ENCODE data around the gene GTF3C4. TPM values are rescaled to one million over a fixed set of nuclear protein-coding genes. Genes with fewer than 3 reads are reported as not detected.

GTF3C4 gene
- total and polyA plus RNA-seq, 10 of the 15 experiments (the other 5 are each of a cell fraction or from before 2014, with no cell fraction given): 3.2 to 18.9 (median 8.2) TPM

GRCh38 chr9:132648283-132648682 lies 22.0 kb upstream of the GTF3C4 start:
- ATAC-seq: no peak
- FAIRE-seq: no peak

More at GRCh38 chr9:132648283-132648682, 22.0 kb upstream of the GTF3C4 start:
- Histone ChIP-seq H3K79me2 (ENCODE audit: control insufficient read depth, insufficient read depth, low read length) (no peaks in the 10 kb centered on the region), H3K4me2 (ENCODE audit: control insufficient read depth, insufficient read depth) (no peak overlapping the region), H3K27ac (ENCODE audit: control insufficient read depth, insufficient read depth) (no peak overlapping the region), H3K27me3 (replicated peaks in 1 of 2; ENCODE audit: control insufficient read depth in 2 of 2, insufficient read depth in 2 of 2, low read length in 1 of 2) (no peaks in the 10 kb centered on the region), H2AFZ (ENCODE audit: control insufficient read depth, low read depth, low read length) (no peak overlapping the region), H3K36me3 (ENCODE audit: control insufficient read depth in 2 of 2, insufficient read depth in 2 of 2, low read length in 1 of 2) (peaks cover 17 to 43% of the 10 kb centered on the region in 2 experiments), H3K4me1 (ENCODE audit: control insufficient read depth, insufficient read depth, low read length) (no peaks in the 10 kb centered on the region), H3K4me3 (no peak overlapping the region), H3K9me3 (replicated peaks; ENCODE audit: control insufficient read depth, insufficient read depth, low read length) (no peaks in the 10 kb centered on the region), H4K20me1 (ENCODE audit: control insufficient read depth, insufficient read depth) (no peaks in the 10 kb centered on the region), H3K9ac (ENCODE audit: control insufficient read depth, insufficient read depth, low read length) (no peak overlapping the region)
- no peak for DNase-seq (ENCODE audit: low read depth, low spot score)
- in situ Hi-C loops (cut with MboI): no loop called here
- no peak for TF ChIP-seq EP300 (IDR thresholded peaks at IDR 0.05; ENCODE audit: borderline replicate concordance in 1 of 2, control insufficient read depth in 1 of 2, low read depth in 2 of 2, low read length in 2 of 2)
- TF ChIP-seq STAT1 (conservative IDR thresholded peaks at IDR 0.05): no peak
- no peak for TF ChIP-seq ZSCAN29 (IDR thresholded peaks at IDR 0.05)
- no peak for TF ChIP-seq IRF4 (IDR thresholded peaks at IDR 0.05; ENCODE audit: low read depth, low read length)
- TF ChIP-seq FOS (IDR thresholded peaks at IDR 0.05; ENCODE audit: borderline replicate concordance, extremely low read depth, insufficient read length): no peak
- TF ChIP-seq HDAC2 (IDR thresholded peaks at IDR 0.05): no peak
- TF ChIP-seq JUNB (IDR thresholded peaks at IDR 0.05): no peak
- no peak for TF ChIP-seq JUND (IDR thresholded peaks at IDR 0.05; ENCODE audit: low read depth, low read length)
- TF ChIP-seq, protein P1, sequence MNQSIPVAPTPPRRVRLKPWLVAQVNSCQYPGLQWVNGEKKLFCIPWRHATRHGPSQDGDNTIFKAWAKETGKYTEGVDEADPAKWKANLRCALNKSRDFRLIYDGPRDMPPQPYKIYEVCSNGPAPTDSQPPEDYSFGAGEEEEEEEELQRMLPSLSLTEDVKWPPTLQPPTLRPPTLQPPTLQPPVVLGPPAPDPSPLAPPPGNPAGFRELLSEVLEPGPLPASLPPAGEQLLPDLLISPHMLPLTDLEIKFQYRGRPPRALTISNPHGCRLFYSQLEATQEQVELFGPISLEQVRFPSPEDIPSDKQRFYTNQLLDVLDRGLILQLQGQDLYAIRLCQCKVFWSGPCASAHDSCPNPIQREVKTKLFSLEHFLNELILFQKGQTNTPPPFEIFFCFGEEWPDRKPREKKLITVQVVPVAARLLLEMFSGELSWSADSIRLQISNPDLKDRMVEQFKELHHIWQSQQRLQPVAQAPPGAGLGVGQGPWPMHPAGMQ (IDR thresholded peaks at IDR 0.05; ENCODE audit: borderline replicate concordance): no peak
- no peak for TF ChIP-seq SRF (IDR thresholded peaks at IDR 0.05; ENCODE audit: low read depth in 2 of 2, low read length in 2 of 2)
- TF ChIP-seq MXI1 (IDR thresholded peaks at IDR 0.05; ENCODE audit: low read depth, low read length): no peak
- TF ChIP-seq NBN (IDR thresholded peaks at IDR 0.05): no peak
- TF ChIP-seq NR2F1 (conservative IDR thresholded peaks at IDR 0.05): no peak
- no peak for TF ChIP-seq MTA2 (IDR thresholded peaks at IDR 0.05; ENCODE audit: low read depth)
- no peak for TF ChIP-seq MEF2A (IDR thresholded peaks at IDR 0.05; ENCODE audit: insufficient read depth, low read depth, low read length)
- no peak for TF ChIP-seq CBX5 (IDR thresholded peaks at IDR 0.05; ENCODE audit: low read depth)
- TF ChIP-seq, protein P2, sequence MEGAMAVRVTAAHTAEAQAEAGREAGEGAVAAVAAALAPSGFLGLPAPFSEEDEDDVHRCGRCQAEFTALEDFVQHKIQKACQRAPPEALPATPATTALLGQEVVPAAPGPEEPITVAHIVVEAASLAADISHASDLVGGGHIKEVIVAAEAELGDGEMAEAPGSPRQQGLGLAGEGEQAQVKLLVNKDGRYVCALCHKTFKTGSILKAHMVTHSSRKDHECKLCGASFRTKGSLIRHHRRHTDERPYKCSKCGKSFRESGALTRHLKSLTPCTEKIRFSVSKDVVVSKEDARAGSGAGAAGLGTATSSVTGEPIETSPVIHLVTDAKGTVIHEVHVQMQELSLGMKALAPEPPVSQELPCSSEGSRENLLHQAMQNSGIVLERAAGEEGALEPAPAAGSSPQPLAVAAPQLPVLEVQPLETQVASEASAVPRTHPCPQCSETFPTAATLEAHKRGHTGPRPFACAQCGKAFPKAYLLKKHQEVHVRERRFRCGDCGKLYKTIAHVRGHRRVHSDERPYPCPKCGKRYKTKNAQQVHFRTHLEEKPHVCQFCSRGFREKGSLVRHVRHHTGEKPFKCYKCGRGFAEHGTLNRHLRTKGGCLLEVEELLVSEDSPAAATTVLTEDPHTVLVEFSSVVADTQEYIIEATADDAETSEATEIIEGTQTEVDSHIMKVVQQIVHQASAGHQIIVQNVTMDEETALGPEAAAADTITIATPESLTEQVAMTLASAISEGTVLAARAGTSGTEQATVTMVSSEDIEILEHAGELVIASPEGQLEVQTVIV (IDR thresholded peaks at IDR 0.05; ENCODE audit: borderline replicate concordance, partially characterized antibody): no peak
- BruUV-seq (replicated peaks): no TSS peak
- 83% methylated on average over 7 of the region's 7 CpGs for WGBS (ENCODE audit: insufficient coverage, insufficient replicate concordance, low lambda C conversion rate, missing lambda C conversion rate)
- ChIA-PET POLR2A (no interaction called here), CTCF (no interaction called here), RAD21 (ENCODE audit: unreplicated experiment) (no interaction called here), SMC1A (ENCODE audit: uncharacterized antibody, unreplicated experiment) (no interaction called here)
- intact Hi-C loops (cut with micrococcal nuclease; ENCODE audit: unreplicated experiment): no loop called here
